ENCODE data around the gene STAU1.
"Not testable (repeated sequence)": the region's sequence is repeated elsewhere in the genome, so short reads cannot be mapped to it uniquely, and the experiment has no call there.

Gene STAU1

DNA sequence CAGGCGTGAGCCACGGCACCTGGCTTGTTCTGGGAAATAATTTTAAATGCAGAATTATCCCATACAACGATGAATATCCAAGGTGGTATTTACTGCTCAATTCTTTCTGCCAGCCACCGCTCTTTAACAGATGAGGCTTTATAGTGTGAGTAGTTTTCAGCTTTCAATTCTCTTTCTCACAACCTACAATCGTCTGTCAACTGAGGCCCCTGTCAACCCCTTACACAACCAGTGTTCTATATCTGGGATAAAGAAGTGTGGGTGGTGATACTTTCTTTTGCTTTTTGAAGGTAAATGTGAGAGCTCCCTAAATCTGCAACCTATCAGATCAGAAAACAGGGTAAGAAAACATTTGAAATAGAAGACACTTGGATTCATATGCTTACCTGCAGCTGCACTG lies 22.5 kb downstream of the STAU1 start:
- DNase-seq = no peak

- DNase-seq = no peak
Measured at GRCh38 chr20:49163696-49164095, 24.4 kb downstream of the STAU1 start.

DNA sequence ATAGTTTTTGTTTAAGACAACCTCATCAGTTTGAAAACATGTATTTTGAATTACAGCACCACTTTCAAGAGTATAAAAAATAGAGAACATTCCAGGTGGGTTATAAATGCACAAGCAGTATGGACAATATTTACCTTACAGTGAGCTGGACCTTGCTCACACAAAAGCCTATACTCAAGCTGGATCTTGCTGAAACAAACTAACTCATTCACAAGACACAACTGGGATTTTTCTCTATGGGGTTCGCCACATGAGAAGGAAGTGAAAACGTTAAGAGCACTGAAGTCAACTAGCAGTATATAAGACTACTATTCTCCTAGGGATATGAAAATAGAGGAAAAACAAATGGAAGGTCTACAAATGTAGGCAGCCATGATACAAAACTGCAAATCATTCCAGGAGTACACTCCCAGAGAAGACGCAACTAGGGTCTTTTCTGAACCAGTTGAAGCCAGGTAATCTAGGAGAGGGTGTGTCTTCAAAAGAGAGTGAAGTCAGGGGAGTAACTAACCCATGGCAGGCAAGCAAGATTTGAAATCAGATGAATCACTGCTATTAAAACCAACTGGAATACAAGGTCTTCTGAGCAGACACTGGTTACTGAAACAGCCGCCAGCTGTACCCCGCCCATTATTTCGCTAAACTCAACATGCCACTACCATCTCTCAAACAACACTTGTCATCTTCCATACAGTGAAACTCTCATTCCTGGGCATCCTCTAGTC lies 26.5 kb downstream of the STAU1 start:
- DNase-seq = no peak

- DNase-seq = no peak
Measured at GRCh38 chr20:49160057-49160929, 27.8 kb downstream of the STAU1 start.

- DNase-seq = no peak
Measured at GRCh38 chr20:49157146-49157545, 31.0 kb downstream of the STAU1 start.

- no peak for DNase-seq
Measured at GRCh38 chr20:49156481-49156880, 31.7 kb downstream of the STAU1 start.

GRCh38 chr20:49151436-49151835 lies 36.7 kb downstream of the STAU1 start:
- no peak for DNase-seq

DNA sequence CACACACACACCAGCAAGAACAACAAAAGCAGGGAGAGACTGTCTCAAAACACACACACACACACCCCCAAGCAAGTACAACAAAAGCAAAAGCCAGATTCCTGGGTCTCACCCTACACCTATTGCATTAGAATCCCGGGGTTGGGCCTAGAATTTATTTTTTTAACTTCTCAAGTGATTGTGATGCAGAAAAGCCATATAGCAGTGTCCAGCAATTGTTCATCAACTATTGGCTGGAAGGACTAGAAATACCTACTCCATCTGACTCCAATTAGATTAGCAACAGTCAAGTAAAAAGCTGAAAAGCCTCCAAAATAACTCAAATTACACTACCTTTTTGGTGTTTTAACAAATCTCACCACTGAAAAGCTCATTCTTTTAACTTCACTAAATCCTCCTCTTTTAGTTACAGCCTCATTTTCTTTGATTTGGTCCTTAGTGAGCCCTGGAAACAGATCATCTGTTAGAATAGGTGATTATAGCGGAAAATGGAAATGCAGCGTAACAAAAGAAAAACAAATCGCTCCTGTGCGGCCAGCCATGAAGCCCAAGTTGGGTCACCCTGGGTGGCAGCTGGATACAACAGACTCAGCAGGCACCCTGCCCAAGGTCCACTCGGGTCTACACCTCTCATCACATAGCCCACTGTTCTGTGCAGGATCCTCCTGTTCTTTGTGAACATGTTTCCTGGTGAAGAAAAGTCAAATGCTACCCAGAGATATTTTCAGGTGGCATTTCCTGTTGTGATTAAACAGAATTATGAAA lies 38.7 kb downstream of the STAU1 start:
- DNase-seq = no peak

- no peak for DNase-seq
Measured at GRCh38 chr20:49148601-49149000, 39.5 kb downstream of the STAU1 start.

GRCh38 chr20:49147296-49147695 lies 40.8 kb downstream of the STAU1 start:
- DNase-seq = no peak

DNA sequence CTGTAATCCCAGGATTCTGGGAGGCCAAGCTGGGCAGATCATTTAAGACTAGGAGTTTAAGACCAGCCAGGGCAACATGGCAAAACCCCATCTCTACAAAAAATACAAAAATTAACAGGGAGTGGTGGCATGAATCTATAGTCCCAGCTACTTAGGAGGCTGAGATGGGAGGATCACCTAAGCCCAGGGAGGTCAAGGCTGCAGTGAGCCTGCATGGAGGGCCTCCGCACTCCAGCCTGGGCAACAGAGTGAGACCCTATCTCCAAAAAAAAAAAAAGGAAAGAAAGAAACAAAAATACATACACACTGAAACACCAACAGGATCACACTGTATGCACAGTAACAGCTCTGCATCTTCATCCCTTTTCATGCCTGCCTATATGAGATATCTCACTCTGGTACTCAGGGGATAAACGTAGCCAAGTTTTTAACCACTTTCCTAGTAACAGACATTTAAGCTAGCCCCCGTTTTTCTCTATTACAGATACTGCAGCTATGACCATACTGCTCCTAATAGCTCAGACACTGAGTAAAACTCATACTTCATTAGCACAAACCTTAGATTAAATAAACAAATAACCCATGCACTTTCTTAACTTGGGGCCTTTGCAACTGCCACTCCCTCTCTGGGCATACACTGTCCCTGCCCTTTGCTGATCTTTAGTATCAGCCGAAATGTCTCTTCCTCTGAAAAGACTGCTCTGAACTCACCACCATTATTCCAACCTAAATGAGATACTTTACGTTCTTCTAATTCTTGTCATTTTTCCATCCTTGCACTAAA lies 41.5 kb downstream of the STAU1 start:
- no peak for DNase-seq

DNA sequence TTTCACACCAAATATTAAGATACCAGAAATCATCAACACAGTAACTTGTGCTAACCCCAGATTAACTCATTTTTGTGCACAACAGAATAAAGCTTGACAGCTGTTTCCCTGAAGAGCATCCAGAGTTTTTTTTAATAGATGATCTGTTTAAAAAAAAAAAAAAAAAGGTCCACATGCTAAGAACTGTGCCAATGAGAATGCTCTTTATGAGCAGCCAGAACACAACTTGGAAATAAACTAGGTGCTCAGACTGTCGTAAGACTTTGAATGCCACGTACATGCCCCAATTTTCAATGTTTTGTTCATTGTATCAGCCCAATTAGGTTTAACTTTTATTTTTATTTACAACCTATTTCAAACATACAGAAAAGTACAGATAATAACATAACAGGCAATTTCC lies 47.3 kb downstream of the STAU1 start:
- DNase-seq = peak in 1 of 2 experiments; percentile 7

- DNase-seq = no peak
Measured at GRCh38 chr20:49140411-49140810, 47.7 kb downstream of the STAU1 start.

GRCh38 chr20:49138431-49138830 lies 49.7 kb downstream of the STAU1 start:
- no peak for DNase-seq

DNA sequence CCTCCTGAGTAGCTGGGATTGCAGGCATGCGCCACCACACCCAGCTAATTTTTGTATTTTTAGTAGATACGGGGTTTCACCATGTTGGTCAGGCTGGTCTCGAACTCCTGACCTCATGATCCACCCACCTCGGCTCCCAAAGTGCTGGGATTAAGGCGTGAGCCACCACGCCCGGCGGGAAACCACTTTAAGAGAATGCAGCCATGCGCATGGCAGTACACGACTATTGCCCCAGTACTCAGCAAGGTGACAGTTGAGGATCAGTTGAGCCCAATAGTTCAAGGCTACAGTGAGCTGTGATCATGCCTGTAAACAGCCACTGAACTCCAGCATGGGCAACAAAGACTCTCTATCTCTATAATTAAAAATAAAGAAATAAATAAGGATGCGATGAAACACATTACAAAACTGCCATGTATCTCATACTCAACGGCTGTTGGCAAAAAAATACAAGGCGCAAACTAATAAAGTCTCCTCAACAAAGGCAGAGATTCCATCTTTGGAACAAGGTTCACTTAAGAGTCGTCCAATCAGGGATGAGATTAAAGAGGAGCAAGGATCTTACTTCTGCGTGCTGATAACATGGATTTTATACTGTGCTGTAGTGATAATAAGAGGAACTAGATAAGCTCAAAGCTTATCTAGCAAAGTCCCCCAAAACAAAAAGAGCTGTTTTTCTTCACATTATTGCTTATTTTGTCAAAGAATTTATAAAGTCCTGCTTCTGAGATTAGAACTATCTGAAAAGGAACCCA lies 51.1 kb downstream of the STAU1 start:
- no peak for DNase-seq

DNA sequence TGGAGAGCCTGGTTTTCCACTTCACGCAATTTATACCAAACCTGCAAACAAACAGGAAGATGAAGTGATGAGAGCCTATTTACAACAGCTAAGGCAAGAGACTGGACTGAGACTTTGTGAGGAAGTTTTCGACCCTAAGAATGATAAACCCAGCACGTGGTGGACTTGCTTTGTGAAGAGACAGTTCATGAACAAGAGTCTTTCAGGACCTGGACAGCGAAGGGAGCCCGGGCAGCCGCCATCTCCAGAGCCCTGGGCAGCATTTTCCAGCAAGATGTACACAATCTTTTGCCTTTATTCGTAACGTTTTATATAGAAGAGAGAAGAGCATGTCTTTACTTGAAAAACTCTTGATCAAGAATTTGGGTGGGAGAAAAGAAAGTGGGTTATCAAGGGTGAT lies 53.3 kb downstream of the STAU1 start:
- not testable (repeated sequence) for DNase-seq

DNA sequence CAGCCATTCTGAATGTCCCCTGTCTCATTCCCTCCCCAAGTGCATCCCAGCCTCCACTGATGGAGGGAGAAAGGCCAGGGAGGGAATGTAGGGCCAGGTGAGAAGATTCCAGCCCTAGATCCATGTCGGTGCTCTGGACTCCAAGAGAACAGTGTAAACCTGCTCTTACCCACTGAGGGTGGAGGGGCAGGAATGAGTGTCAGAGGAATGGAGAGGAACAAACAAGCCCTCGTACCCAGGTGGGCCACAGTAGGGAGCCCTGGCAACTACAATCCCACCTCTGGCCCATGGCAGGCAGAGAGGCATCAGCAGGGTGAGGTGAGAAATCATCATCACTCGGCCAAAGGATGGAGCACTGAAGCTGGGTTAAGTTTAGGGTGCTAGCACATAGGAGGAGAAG lies 54.6 kb downstream of the STAU1 start:
- DNase-seq = no peak

DNA sequence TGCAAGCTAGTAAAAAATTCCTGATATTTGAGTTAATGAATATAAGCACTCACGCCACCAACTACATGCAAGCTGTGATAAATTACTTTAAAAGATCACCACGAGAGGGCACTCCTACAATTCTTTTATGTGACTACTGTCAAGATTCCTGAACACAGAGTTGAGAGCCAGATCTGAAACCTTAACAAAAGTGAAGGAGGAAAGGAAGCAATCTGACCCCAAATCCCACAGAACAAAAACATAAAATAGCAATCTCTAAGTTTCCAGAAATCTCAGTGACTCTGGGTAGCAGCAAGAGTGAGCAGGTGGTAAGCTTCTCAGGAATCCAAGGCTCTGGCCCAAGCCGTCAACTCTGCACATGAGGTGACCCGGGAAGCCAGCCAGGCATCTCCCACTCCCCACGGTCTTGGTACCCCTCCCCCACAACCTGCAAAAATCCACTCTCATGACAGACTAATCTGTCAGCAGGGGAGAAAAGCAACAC lies 55.1 kb downstream of the STAU1 start:
- DNase-seq = peak; percentile 27 to 75

DNA sequence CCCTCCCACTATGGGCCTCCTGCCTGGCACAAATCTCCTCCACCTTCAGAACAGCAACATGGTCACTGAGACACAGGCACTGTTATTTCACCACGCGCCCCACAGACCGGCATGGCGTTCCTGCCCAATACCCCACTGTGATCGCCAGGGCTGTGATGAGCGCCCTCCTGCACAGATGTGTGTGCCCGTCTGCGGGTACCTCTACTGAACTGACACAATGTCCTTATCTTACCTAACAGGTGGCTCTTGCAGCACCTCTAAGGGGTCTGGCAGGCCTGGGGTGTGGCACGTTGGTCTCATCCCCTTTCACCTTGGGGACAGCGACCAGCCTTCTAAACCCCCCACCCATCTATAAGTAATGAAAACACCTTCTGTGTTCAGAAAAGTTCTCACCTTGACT lies 64.2 kb downstream of the STAU1 start:
- no peak for DNase-seq

DNA sequence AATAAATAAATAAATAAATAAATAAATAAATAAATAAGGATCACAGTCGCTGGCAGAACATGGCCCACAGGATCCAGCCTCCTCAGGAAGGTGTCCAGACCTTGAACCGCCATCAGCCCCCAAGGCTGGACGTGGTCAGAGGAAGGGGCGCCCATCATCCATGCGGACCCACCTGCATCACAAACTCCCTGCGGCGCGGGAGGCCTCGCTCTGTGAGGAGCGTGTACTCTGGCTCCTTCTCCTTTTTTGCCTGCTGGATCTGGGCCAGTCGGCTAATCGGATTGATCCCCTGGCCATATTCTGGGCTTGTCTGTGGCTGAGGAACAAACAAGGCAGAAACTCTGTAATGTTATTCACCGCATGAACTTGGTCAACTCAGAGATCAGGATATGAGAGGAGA lies 65.2 kb downstream of the STAU1 start:
- no peak for DNase-seq

GRCh38 chr20:49119988-49120387 lies 68.1 kb downstream of the STAU1 start:
- no peak for DNase-seq

DNA sequence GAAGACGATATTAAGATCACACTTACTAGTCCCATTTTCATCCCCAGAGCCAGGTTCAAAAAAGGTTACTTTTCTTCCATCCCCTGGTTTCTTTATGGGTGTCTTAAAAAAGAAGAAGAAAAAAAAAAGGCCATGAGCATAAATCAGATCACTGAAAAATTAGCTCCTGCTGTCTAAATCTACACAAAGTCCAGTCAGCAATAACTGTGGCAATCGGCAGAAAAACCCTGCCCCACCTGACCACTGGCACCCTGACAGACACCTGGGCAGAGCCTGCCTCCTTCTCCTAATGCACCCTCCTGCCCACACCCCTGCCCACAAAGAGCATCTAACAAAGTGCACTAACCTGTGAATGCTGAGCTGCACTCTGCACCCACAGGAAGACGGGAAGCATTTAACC lies 69.8 kb downstream of the STAU1 start:
- DNase-seq = no peak
